HG03457 (cell line): ENCODE results near the gene PKD2.
"Not testable (repeated sequence)": the region's sequence is repeated elsewhere in the genome, so short reads cannot be mapped to it uniquely, and the experiment has no call there.

Experiments used
- ATAC-seq: cut with Tn5 transposase; IDR thresholded peaks from one replicate; pipeline ENCODE4 v1.9.1; 2021; ENCODE audit warnings: moderate number of reproducible peaks; ENCODE audit not compliant: unreplicated experiment

Gene PKD2

DNA sequence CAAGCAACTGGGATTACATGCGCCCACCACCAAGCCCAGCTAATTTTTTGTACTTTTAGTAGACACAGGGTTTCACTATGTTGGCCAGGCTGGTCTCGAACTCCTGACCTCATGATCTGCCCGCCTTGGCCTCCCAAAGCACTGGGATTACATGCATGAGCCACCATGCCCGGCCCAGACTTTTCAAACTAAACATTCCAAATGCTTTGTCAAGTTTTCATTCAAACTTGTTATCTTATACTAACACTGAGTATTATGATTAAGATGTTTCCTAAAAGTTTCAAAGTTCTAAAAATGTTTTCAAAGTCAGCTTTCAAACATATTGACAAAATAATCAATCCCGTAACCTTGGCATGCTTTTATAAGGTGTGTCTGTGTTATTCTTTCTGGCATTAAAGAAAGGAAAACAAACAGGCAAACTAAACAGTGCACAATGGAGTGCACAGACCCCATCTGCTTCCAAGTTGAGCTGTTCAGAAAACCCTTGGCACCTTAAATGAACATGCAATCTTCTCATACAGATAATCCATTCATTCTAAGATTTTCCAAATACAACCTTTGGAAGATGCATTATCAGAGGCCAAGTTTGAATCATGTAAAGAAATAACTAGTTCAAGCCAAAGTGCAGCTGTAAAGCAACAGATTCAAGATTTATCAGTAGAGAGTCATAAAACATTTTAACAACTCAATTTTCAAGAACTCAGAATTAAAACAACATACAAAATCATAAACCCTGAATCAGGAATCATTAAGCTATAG, 101.9 kb downstream of the PKD2 start:
- no peak for ATAC-seq

DNA sequence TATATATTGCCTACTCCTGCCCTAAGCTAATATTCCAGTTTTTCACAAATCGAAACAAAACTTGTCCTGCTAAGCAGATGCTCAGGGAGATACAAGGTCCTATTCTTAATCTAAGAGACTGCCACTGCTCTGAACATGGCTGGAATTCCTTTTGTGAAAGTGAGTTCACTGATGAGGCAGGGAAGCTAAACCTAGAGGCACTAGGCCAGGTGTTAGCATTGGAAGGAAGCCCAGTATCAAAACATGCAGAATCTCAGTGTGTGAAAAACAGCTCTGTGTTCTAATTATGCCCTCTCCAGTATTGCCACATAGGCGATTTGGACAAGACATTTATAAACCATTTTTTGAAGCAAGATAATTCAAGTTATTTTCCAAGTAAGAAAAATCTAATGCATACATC, 103.4 kb downstream of the PKD2 start:
- no peak for ATAC-seq

DNA sequence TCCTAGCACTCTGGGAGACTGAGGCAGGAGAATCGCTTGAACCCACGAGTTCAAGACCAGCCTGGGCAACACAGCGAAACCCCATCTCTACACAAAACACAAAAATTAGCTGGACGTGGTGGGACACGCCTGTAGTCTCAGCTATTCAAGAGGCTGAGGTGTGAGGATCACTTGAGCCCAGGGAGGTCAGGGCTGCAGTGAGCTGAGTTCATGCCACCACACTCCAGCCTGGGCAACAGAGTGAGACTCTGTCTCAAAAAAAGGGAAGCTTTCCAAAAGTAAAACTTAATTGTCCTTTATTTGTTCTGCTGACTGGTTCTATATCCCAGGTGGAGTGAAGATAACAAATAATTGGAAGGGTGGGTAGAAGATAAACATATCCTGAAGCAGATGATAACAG, 105.4 kb downstream of the PKD2 start:
- no peak for ATAC-seq

DNA sequence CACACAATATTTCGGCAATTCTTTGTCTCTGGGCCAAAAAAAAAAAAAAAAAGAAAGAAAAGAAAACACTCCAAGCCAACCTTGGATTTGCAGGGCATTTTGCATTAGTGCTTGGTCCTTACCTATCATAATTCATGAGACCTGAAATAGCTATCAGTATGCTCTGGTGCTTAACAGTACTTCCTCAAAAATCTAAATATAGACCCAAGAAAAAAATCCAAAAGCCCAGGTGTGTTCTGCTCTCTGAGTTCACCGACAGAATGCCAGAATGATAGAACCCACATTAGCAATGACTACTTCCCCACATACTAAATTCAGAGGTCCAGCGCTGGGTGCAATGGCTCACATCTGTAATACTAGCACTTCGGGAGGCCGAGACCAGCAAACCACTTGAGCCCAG, 108.2 kb downstream of the PKD2 start:
- no peak for ATAC-seq

DNA sequence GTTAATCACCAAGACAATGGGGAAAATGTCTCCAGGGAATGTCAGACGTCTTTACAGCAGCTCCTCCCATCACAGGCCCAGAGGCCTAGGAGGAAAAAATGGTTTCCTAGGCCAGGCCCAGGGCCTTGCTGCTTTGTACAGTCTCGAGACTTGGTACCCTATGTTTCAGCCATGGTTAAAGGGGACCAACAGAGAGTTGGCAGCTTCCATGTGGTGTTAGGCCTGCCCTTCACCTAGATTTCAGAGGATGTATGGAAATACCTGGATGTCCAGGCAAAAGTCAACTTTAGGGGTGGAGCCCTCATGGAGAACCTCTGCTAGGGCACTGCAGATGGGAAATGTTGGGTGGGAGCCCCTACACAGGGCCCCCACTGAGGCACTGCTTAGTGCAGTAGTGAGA, 112.5 kb downstream of the PKD2 start:
- no peak for ATAC-seq

DNA sequence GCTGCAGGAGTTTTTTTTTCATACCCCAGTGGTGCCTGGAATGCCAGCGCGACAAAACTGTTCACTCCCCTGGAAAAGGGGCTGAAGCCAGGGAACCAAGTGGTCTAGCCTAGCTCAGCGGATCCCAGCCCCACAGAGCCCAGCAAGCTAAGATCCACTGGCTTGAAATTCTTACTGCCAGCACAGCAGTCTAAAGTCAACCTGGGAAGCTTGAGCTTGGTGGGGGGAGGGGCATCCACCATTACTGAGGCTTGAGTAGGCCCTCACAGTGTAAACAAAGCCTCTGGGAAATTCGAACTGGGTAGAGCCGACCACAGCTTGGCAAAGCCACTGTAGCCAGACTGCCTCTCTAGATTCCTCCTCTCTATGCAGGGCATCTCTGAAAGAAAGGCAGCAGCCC, 114.8 kb downstream of the PKD2 start:
- ATAC-seq = not testable (repeated sequence)
